GM18951 (cell line): Measurements from ENCODE around the gene DLK2.
"Not testable (repeated sequence)": the region's sequence is repeated elsewhere in the genome, so short reads cannot be mapped to it uniquely, and the experiment has no call there.

Experiments
- POLR2A ChIP-seq: IDR thresholded peaks from 4 replicates; pipeline ENCODE4 v1.6.1; 2011; ENCODE audit warnings: mild to moderate bottlenecking; ENCODE audit not compliant: insufficient read length, insufficient read depth; ENCODE audit errors: extremely low read depth
- in situ Hi-C: fragments of 300-500 bp; cut with MboI; formaldehyde crosslinking; loops from one replicate; pipeline ENCODE4 v1.12.0; 2022; ENCODE audit warnings: low sequenced_read_pairs, mixed read lengths, inconsistent platforms; ENCODE audit not compliant: unreplicated experiment

Gene DLK2

GRCh38 chr6:43455531-43456428 lies at the start of gene DLK2:
Gene DLK2 (minus strand): TSS chr6:43455548. CDS start chr6:43454825, 723 bp downstream.
- in situ Hi-C loops: loop anchor here (10.0 kb wide), 1 partner anchor 49 kb away; no protein-coding TSS in a partner anchor
- no peak for TF ChIP-seq POLR2A

GRCh38 chr6:43503443-43503842 lies 48.1 kb upstream of the DLK2 start:
- no peak for TF ChIP-seq POLR2A
- in situ Hi-C loops: loop anchor here (10.0 kb wide), 2 partner anchors 49 to 249 kb away; partner anchors contain the start of gene DLK2

GRCh38 chr6:43502666-43503065 lies 47.3 kb upstream of the DLK2 start:
- in situ Hi-C loops: loop anchor here (10.0 kb wide), 2 partner anchors 48 to 248 kb away; partner anchors contain the start of gene DLK2
- TF ChIP-seq POLR2A: no peak

- TF ChIP-seq POLR2A: no peak
- in situ Hi-C loops: loop anchor here (10.0 kb wide), 2 partner anchors 46 to 246 kb away; partner anchors contain the start of gene DLK2
Measured at GRCh38 chr6:43500921-43501320, 45.6 kb upstream of the DLK2 start.

GRCh38 chr6:43499028-43499815 lies 43.9 kb upstream of the DLK2 start:
- in situ Hi-C loops: no loop called here
- TF ChIP-seq POLR2A: no peak

GRCh38 chr6:43498291-43498690 lies 42.9 kb upstream of the DLK2 start:
- in situ Hi-C loops: not testable (repeated sequence)

GRCh38 chr6:43497689-43498088 lies 42.3 kb upstream of the DLK2 start:
- in situ Hi-C loops: no loop called here
- TF ChIP-seq POLR2A: no peak

GRCh38 chr6:43497129-43497396 lies 41.7 kb upstream of the DLK2 start:
- in situ Hi-C loops: no loop called here
- no peak for TF ChIP-seq POLR2A

GRCh38 chr6:43496370-43497128 lies 41.2 kb upstream of the DLK2 start:
- TF ChIP-seq POLR2A: no peak
- in situ Hi-C loops: no loop called here

- in situ Hi-C loops: no loop called here
- TF ChIP-seq POLR2A: no peak
Measured at GRCh38 chr6:43495409-43495941, 40.1 kb upstream of the DLK2 start.

GRCh38 chr6:43494766-43495165 lies 39.4 kb upstream of the DLK2 start:
- no peak for TF ChIP-seq POLR2A
- in situ Hi-C loops: no loop called here

- in situ Hi-C loops: no loop called here
- TF ChIP-seq POLR2A: no peak
Measured at GRCh38 chr6:43494321-43494720, 39.0 kb upstream of the DLK2 start.

GRCh38 chr6:43493833-43494232 lies 38.5 kb upstream of the DLK2 start:
- TF ChIP-seq POLR2A: no peak
- in situ Hi-C loops: no loop called here
